ENCODE measurements around the gene PLA2G4A. TPM values are rescaled to one million over a fixed set of nuclear protein-coding genes. Genes with fewer than 3 reads are reported as not detected.

The PLA2G4A gene
- total RNA-seq, 1 experiment from 2014 or later = 0.39 TPM

- no peak overlapping the region for H2BK20ac ChIP-seq (ENCODE audit: low read depth, low read length, poor library complexity, severe bottlenecking)
- H3K4me1 ChIP-seq (ENCODE audit: insufficient read depth, low read length) = peaks cover 2% of the 10 kb centered on the region; the same call in 1 of the 2 replicates
- H3T11ph ChIP-seq (ENCODE audit: low read length) = no peak overlapping the region
- no peaks in the 10 kb centered on the region for H4K20me1 ChIP-seq (ENCODE audit: control insufficient read depth, insufficient read depth, insufficient read length)
- no peak overlapping the region for H2BK12ac ChIP-seq (ENCODE audit: insufficient read length, low read depth, low read length)
- H2BK5ac ChIP-seq (ENCODE audit: insufficient read length, low read length) = no peak overlapping the region
- H3K27ac ChIP-seq (ENCODE audit: insufficient read length, low read depth, low read length) = no peak overlapping the region
- H4K91ac ChIP-seq (ENCODE audit: insufficient read length, low read depth, low read length) = no peak overlapping the region
- no peaks in the 10 kb centered on the region for H3K27me3 ChIP-seq (ENCODE audit: insufficient read depth, low read length)
- no peak overlapping the region for H3K4ac ChIP-seq (ENCODE audit: low read depth, low read length)
- H3K23ac ChIP-seq (ENCODE audit: insufficient read length, low read depth, low read length) = no peak overlapping the region
- H3K4me1 Mint-ChIP-seq = peaks cover 22 to 23% of the 10 kb centered on the region in 2 experiments
- no peak overlapping the region for H3K18ac ChIP-seq (ENCODE audit: insufficient read length, low read depth, low read length)
- no peak overlapping the region for H2BK120ac ChIP-seq (ENCODE audit: low read depth, low read length, poor library complexity, severe bottlenecking)
- H3K23me2 ChIP-seq (ENCODE audit: insufficient read length, low read depth, low read length, poor library complexity, severe bottlenecking) = no peaks in the 10 kb centered on the region
- H3K79me1 ChIP-seq (ENCODE audit: insufficient read depth, low read depth, low read length, poor library complexity, severe bottlenecking) = no peaks in the 10 kb centered on the region
- no peaks in the 10 kb centered on the region for H3K36me3 Mint-ChIP-seq (ENCODE audit: insufficient read depth in 1 of 3, low read depth in 3 of 3)
- no peak overlapping the region for H2BK15ac ChIP-seq (ENCODE audit: low read depth, low read length)
- no peaks in the 10 kb centered on the region for H3K27me3 Mint-ChIP-seq (ENCODE audit: low read depth)
- no peak overlapping the region for H3K4me2 ChIP-seq (ENCODE audit: insufficient read depth, insufficient read length, low read length)
- no peak overlapping the region for H2AK5ac ChIP-seq (ENCODE audit: insufficient read length, low read length)
- WGBS (ENCODE audit: extremely low coverage, insufficient read length, low lambda C conversion rate) = no CpG with 5 or more reads among the region's 1 CpG
- no peak overlapping the region for H4K8ac ChIP-seq (replicated peaks; ENCODE audit: insufficient read length, low read depth, low read length)
- no peak overlapping the region for H3K27ac Mint-ChIP-seq
- no peak overlapping the region for H3K9ac ChIP-seq (ENCODE audit: extremely low read depth, insufficient read length, low read length)
- H3K14ac ChIP-seq (ENCODE audit: insufficient read depth, low read length) = no peak overlapping the region
- H3K79me2 ChIP-seq (ENCODE audit: insufficient read depth, low read length) = no peaks in the 10 kb centered on the region
- H3K4me3 Mint-ChIP-seq = no peak overlapping the region
- H2AFZ ChIP-seq (ENCODE audit: low read length) = no peak overlapping the region
- no peak for TF ChIP-seq CTCF (conservative IDR thresholded peaks at IDR 0.05)
- no peak overlapping the region for H4K5ac ChIP-seq (ENCODE audit: insufficient read length, low read depth, low read length)
- H3K9me3 ChIP-seq (ENCODE audit: control insufficient read depth, low read depth, low read length) = no peaks in the 10 kb centered on the region
- H3K56ac ChIP-seq (ENCODE audit: insufficient read length, low read depth, low read length) = no peak overlapping the region
- H3K9me3 Mint-ChIP-seq = no peaks in the 10 kb centered on the region
- no peak for DNase-seq
Measured at GRCh38 chr1:186869526-186870228, 40.9 kb downstream of the PLA2G4A start.
